Astrocyte (in vitro differentiated cells and primary cell): ENCODE data around the gene ADGRD1. TPM values are rescaled to one million over a fixed set of nuclear protein-coding genes. Genes with fewer than 3 reads are reported as not detected.
"Not testable (repeated sequence)": the region's sequence is repeated elsewhere in the genome, so short reads cannot be mapped to it uniquely, and the experiment has no call there.

ENCODE experiments used
- DNase-seq: peaks from one replicate; pipeline ENCODE4 v3.0.0-alpha.2; 2010; ENCODE audit warnings: low read depth
- FAIRE-seq: peaks from 2 replicates; lab custom pipeline; 2011; peaks lifted over from hg19 to GRCh38; lab: Jason Lieb, UNC
- H2AFZ ChIP-seq: 2 replicates; pipeline ENCODE4 v1.6.0; 2012; ENCODE audit warnings: low read depth, low read length, inconsistent platforms
- H3K27ac ChIP-seq: 2 replicates; pipeline ENCODE4 v1.5.1; 2011; ENCODE audit warnings: low read depth, low read length, inconsistent platforms
- H3K27me3 ChIP-seq: 2 replicates; pipeline ENCODE4 v1.6.0; 2011; ENCODE audit warnings: low read length, inconsistent platforms; ENCODE audit not compliant: insufficient read depth
- H3K36me3 ChIP-seq: 2 replicates; pipeline ENCODE4 v1.5.1; 2011; ENCODE audit warnings: low read length, inconsistent platforms; ENCODE audit not compliant: insufficient read depth
- H3K4me1 ChIP-seq: 2 replicates; pipeline ENCODE4 v1.5.1; 2011; ENCODE audit warnings: low read length, inconsistent platforms; ENCODE audit not compliant: insufficient read depth
- H3K4me2 ChIP-seq: 2 replicates; pipeline ENCODE4 v1.6.0; 2012; ENCODE audit warnings: low read length, inconsistent platforms
- H3K4me3 ChIP-seq: 2 replicates; pipeline ENCODE4 v1.5.1; 2011; ENCODE audit warnings: low read depth, mild to moderate bottlenecking, low read length, inconsistent platforms; ENCODE audit not compliant: insufficient read depth
- H3K79me2 ChIP-seq: 2 replicates; pipeline ENCODE4 v1.6.0; 2012; ENCODE audit warnings: mild to moderate bottlenecking, low read length, inconsistent platforms; ENCODE audit not compliant: insufficient read depth
- H3K9ac ChIP-seq: 2 replicates; pipeline ENCODE4 v1.6.0; 2012; ENCODE audit warnings: mild to moderate bottlenecking, low read length, inconsistent platforms
- H3K9me3 ChIP-seq: 2 replicates; pipeline ENCODE4 v1.5.1; 2012; ENCODE audit warnings: low read depth, mild to moderate bottlenecking, low read length, inconsistent platforms; ENCODE audit not compliant: insufficient read depth
- H4K20me1 ChIP-seq: 2 replicates; pipeline ENCODE4 v1.6.0; 2012; ENCODE audit warnings: low read length, inconsistent platforms; ENCODE audit not compliant: insufficient read depth
- H3K27ac Mint-ChIP-seq: one replicate; pipeline ENCODE4 v1.8.0; 2021; ENCODE audit warnings: mild to moderate bottlenecking, mixed read lengths; ENCODE audit not compliant: unreplicated experiment
- H3K27me3 Mint-ChIP-seq: one replicate; pipeline ENCODE4 v1.8.0; 2021; ENCODE audit warnings: low read depth, mixed read lengths; ENCODE audit not compliant: unreplicated experiment
- H3K36me3 Mint-ChIP-seq: one replicate; pipeline ENCODE4 v1.8.0; 2021; ENCODE audit warnings: low read depth, mixed read lengths; ENCODE audit not compliant: unreplicated experiment
- H3K4me1 Mint-ChIP-seq: one replicate; pipeline ENCODE4 v1.8.0; 2021; ENCODE audit warnings: low read depth, mixed read lengths; ENCODE audit not compliant: unreplicated experiment
- H3K4me3 Mint-ChIP-seq: one replicate; pipeline ENCODE4 v1.8.0; 2021; ENCODE audit warnings: mild to moderate bottlenecking, moderate library complexity, mixed read lengths; ENCODE audit not compliant: unreplicated experiment
- H3K9me3 Mint-ChIP-seq: one replicate; pipeline ENCODE4 v1.8.0; 2021; ENCODE audit warnings: mild to moderate bottlenecking, mixed read lengths; ENCODE audit not compliant: unreplicated experiment
- EZH2 ChIP-seq: IDR thresholded peaks from 2 replicates; pipeline ENCODE4 v1.6.1; 2012; ENCODE audit warnings: mild to moderate bottlenecking, low read length, inconsistent platforms; ENCODE audit not compliant: insufficient read depth
- total RNA-seq: library from RNA; stranded (reverse); gene quantifications from 2 replicates; pipeline ENCODE4 v1.2.1, GENCODE V29; 2021
- TF ChIP-seq, protein P1 (sequence below): IDR thresholded peaks from 2 replicates; pipeline ENCODE4 v1.5.1; 2011; ENCODE audit warnings: low read depth, mild to moderate bottlenecking, inconsistent platforms, low read length, moderate library complexity; ENCODE audit not compliant: insufficient read depth

The ADGRD1 gene
- total RNA-seq, 1 donor from 2014 or later, result 3.0 TPM

DNA sequence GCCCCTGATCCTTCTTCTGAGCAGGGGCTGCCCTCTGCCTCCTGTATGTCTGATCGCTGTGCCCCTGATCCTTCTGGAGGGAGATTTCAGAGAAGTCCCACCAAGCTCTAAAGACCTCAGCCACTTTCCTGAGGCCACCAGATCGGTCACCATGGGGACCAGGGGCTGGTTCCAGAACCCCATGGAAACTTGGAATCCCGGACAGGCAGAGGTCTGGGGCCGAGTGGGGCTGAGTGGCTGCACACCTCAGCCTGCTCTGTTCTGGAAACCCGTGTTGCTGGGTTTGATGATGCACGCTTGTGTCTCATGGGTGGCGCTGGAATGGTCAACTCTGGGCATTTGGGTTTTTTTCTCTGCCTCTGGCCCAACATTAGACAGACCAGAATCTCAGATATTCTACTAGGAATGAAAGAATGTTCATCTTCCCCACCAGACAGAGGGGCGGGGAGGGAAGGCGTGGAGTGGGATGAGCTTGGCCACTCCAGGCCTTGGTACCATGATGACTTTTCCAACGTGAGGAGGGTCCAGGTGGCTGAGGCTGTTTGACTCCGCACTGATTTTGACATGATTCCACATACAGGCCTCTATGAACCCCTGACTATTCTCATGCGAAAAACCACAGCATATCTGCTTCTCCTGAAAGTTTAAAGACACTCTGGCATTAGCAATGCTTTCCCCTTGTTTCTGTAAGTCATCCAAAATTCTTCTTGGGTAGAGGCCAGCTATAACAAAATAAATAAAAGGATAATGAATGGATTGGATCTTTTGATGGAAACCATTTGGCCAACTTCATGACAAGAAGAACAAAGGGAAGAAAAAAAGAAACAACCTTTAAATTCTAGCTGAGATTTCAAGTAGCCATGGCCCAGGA, 114.5 kb downstream of the ADGRD1 start:
- H3K27me3 Mint-ChIP-seq, result peaks cover 45% of the 10 kb centered on the region
- H3K4me2 ChIP-seq, result no peak overlapping the region
- no peaks in the 10 kb centered on the region for H3K9me3 ChIP-seq
- H2AFZ ChIP-seq, result no peak overlapping the region
- H3K4me1 Mint-ChIP-seq, result no peaks in the 10 kb centered on the region
- no peaks in the 10 kb centered on the region for H4K20me1 ChIP-seq
- H3K4me1 ChIP-seq, result no peaks in the 10 kb centered on the region
- no peaks in the 10 kb centered on the region for H3K79me2 ChIP-seq
- no peak overlapping the region for H3K27ac ChIP-seq
- no peaks in the 10 kb centered on the region for H3K36me3 Mint-ChIP-seq
- no peaks in the 10 kb centered on the region for H3K36me3 ChIP-seq
- DNase-seq (no peak), FAIRE-seq (no peak)
- TF ChIP-seq, protein P1, sequence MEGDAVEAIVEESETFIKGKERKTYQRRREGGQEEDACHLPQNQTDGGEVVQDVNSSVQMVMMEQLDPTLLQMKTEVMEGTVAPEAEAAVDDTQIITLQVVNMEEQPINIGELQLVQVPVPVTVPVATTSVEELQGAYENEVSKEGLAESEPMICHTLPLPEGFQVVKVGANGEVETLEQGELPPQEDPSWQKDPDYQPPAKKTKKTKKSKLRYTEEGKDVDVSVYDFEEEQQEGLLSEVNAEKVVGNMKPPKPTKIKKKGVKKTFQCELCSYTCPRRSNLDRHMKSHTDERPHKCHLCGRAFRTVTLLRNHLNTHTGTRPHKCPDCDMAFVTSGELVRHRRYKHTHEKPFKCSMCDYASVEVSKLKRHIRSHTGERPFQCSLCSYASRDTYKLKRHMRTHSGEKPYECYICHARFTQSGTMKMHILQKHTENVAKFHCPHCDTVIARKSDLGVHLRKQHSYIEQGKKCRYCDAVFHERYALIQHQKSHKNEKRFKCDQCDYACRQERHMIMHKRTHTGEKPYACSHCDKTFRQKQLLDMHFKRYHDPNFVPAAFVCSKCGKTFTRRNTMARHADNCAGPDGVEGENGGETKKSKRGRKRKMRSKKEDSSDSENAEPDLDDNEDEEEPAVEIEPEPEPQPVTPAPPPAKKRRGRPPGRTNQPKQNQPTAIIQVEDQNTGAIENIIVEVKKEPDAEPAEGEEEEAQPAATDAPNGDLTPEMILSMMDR, result no peak
- no peak for TF ChIP-seq EZH2
- no peak overlapping the region for H3K4me3 Mint-ChIP-seq
- no peak overlapping the region for H3K4me3 ChIP-seq
- no peaks in the 10 kb centered on the region for H3K27me3 ChIP-seq
- no peak overlapping the region for H3K27ac Mint-ChIP-seq
- H3K9ac ChIP-seq, result no peak overlapping the region
- peaks cover 2% of the 10 kb centered on the region for H3K9me3 Mint-ChIP-seq

DNA sequence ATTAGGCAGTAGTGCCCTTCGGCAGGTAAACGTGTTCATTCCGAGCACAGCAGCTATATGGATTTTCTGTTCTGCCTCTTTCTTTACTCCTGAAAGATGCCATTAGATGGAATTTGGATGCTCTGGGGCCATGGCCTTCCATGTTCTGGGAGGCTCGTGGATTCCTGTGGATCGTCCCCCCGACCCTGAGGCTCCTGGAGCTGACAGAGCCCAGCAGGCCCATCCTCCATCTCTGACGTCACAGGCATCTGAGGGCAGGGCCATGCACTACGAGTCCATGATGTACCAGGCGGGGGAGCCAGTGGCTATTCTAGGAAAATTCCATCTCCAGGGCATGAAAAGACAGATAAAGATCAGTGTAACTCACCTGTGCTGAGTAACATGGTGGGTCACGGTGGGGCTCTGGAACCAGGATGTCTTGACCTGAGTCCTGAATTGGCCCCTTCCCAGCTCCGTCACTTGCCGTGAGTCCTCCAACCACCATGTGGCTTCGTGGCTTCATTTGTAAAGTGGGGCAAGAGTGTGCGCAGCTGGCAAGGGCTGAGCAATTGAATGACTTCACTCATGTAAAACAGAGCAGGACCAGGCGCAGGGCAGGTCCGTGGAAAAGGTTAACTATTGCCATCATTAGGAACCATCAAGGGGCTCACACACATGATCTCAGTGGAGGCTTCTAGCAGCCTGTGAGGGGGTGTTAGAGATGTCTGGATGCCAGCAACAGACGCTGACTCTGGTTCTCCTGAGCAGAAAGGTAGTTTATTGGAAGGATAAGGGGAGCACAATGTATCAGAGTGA, 115.4 kb downstream of the ADGRD1 start:
- not testable (repeated sequence) for H3K4me1 Mint-ChIP-seq, H3K9me3 Mint-ChIP-seq, H3K36me3 ChIP-seq, H3K79me2 ChIP-seq, H3K4me3 Mint-ChIP-seq, H3K4me2 ChIP-seq, FAIRE-seq, DNase-seq, H3K4me3 ChIP-seq, H3K9me3 ChIP-seq, H3K27ac ChIP-seq, H4K20me1 ChIP-seq, H3K27ac Mint-ChIP-seq, H2AFZ ChIP-seq, H3K36me3 Mint-ChIP-seq, H3K4me1 ChIP-seq, H3K9ac ChIP-seq, H3K27me3 ChIP-seq
- peaks cover 45% of the 10 kb centered on the region for H3K27me3 Mint-ChIP-seq

DNA sequence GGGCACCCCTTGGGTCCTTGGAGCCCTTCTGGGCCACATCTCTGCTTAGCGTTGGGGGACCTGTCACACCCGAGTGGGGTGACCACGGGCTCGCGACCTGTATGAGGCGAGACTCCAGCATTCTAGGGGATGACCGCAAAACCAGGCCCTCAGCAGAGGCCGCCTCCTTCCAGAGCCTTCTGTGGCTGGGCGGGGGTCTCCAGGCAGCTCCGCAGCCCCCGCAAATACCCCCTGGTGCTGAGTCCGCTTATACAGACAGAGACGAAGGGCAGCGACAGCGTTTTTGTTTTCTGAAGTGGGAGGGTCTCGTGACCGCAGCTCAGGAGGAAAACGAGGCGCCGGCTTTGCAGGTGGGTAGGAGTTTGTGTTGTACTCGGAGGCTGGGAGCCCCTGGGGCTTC, 116.4 kb downstream of the ADGRD1 start:
- H3K4me1 Mint-ChIP-seq, H3K9me3 ChIP-seq, H3K9ac ChIP-seq, H3K36me3 Mint-ChIP-seq, H3K9me3 Mint-ChIP-seq, H3K4me3 Mint-ChIP-seq, H4K20me1 ChIP-seq, H3K4me1 ChIP-seq, DNase-seq, H3K27ac ChIP-seq, H3K27ac Mint-ChIP-seq, H3K36me3 ChIP-seq, H3K27me3 ChIP-seq, H3K4me2 ChIP-seq, H2AFZ ChIP-seq, FAIRE-seq, H3K4me3 ChIP-seq, H3K79me2 ChIP-seq: not testable (repeated sequence)
- H3K27me3 Mint-ChIP-seq, result peaks cover 44% of the 10 kb centered on the region

GRCh38 chr12:131070668-131071067, 117.0 kb downstream of the ADGRD1 start:
- H3K27ac Mint-ChIP-seq, H3K9me3 ChIP-seq, H3K4me2 ChIP-seq, H3K4me3 ChIP-seq, H3K4me1 Mint-ChIP-seq, H3K36me3 ChIP-seq, H4K20me1 ChIP-seq, H3K36me3 Mint-ChIP-seq, DNase-seq, H3K4me1 ChIP-seq, FAIRE-seq, H3K4me3 Mint-ChIP-seq, H2AFZ ChIP-seq, H3K9me3 Mint-ChIP-seq, H3K27ac ChIP-seq, H3K27me3 ChIP-seq, H3K79me2 ChIP-seq, H3K9ac ChIP-seq: not testable (repeated sequence)
- H3K27me3 Mint-ChIP-seq, result peaks cover 43% of the 10 kb centered on the region

DNA sequence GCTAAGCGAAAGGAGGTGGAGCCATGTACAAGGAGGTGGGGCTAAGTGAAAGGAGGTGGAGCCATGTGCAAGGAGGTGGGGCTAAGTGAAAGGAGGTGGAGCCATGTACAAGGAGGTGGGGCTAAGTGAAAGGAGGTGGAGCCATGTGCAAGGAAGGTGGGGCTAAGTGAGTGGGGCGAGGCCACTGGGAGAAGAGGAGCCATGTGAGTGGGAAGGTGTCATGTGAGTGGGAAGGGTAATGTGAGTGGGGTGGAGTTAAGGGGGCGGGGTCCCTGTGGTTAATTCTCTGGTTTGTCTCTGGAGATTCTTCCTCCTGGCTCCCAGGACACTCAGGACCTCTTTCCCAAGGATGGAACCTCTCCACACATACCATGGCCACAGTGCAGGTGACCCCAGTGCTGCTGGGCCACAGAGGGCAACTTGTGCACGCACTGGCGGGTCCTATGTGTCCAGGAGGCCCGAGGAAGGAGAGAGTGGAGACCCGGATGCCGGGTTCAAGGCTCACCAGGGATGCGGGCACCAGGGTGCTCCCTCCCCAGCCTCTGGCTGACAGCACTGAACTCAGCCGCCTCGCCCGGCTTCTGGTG, 117.6 kb downstream of the ADGRD1 start:
- not testable (repeated sequence) for FAIRE-seq, H3K9me3 ChIP-seq, H3K9me3 Mint-ChIP-seq

More for the DNA sequence above, 117.6 kb downstream of the ADGRD1 start:
- H3K4me1 ChIP-seq, H4K20me1 ChIP-seq, H3K27me3 ChIP-seq, H3K36me3 Mint-ChIP-seq, H3K4me3 Mint-ChIP-seq, H3K4me2 ChIP-seq, H2AFZ ChIP-seq, H3K27ac ChIP-seq, H3K36me3 ChIP-seq, H3K9ac ChIP-seq, H3K4me1 Mint-ChIP-seq, H3K79me2 ChIP-seq, H3K4me3 ChIP-seq, DNase-seq, H3K27ac Mint-ChIP-seq: not testable (repeated sequence)
- peaks cover 49% of the 10 kb centered on the region for H3K27me3 Mint-ChIP-seq
